GM03348 (cell line): ENCODE data around the gene RGCC.
A peak's percentile ranks its signal among the peaks of the same experiment; 100 is the strongest.
"Not testable (repeated sequence)": the region's sequence is repeated elsewhere in the genome, so short reads cannot be mapped to it uniquely, and the experiment has no call there.

Experiments used
- DNase-seq: peaks from one replicate; pipeline ENCODE4 v3.0.0; 2012; ENCODE audit warnings: low spot score

Gene RGCC

DNA sequence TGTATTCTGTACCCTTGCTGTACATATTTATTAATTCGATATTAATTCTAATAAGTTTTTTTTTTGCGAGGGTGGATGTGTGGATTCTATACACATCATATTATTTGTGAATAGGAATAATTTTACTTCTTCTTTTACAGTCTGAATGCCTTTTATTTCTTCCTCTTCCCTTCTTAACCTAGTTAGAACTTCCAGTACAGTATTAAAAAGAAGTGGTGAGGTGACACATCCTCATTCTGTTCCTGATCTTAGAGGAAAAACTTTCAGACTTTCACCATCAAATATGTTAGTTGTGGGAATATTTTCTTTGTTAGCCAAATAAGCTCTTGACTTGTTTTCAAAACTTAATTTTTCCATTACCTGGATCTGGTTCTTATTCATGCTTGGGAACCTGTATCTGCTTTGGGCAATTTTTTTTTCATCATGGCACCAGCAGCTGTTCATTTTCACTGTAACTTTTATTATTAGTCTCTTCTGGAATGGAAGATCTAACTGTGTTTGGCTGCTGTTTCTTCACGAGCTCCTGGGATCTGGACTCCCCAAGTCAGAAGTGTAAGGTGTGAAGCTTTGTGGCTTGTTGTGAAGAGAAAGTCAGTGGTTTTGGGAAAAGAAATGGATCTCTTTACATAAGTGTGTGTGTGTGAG lies 33.1 kb downstream of the RGCC start:
- DNase-seq: no peak

- DNase-seq: no peak
Observed at GRCh38 chr13:41491436-41491835, 34.1 kb downstream of the RGCC start.

- no peak for DNase-seq
Observed at GRCh38 chr13:41492432-41493260, 35.3 kb downstream of the RGCC start.

- no peak for DNase-seq
Observed at GRCh38 chr13:41494202-41494601, 36.9 kb downstream of the RGCC start.

GRCh38 chr13:41495044-41495443 lies 37.7 kb downstream of the RGCC start:
- no peak for DNase-seq

DNA sequence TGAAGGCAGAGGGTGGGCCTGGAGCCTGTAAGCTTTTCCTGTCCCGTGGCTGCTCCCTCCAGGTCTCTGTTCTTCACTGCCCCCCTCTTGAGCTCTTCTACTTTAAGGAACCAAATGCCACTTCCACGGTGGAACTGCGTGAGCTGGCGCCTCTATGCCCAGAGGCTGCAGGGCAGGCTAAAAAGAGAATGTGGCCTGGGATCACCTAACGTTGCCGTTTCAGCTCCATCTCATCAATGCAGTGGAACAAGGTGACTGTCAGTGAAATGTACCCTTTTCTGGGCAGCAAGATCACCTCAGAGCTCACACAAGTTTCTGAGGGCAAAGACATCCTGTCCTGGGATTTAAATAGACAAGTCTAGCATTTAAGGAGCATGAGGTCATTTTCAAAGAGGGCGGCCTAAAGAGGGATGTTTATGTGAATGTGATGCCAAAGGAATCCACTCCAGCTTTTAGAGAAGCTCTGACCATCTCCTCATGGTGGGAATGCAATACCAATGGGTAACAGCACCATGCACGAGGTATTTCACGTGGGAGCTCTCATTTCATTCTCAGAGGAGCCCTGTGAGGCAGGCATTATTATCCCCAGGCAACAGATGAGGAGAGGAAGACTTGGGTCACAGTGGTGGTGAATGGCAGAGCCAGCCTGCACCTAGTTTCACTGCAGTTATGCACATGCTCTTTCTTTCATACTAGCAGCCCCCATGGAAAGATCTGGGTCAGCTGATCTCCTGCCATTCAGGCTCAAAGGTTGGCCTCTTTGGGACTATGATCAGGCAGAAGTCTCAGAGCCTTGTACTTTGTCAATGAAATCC lies 39.3 kb downstream of the RGCC start:
- DNase-seq: peak; percentile 34

DNA sequence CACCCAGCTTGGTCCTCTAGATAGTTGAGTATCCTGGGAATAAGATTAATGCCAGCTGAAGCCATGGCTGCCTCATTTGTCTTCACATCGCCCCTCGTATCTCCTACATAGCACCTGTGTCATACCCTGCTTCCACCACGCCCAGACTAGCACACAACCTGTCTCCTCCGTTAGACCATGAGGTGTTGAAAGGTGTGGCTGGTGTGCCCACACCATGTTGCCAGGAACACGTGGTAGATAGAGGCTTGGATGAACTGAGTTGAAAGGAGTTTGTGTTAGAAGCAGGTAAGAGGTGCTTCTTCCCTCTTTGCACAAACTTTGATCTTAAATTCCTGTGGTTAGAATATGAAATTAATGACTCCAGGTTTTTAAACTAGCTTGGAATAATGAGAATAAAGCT lies 40.1 kb downstream of the RGCC start:
- no peak for DNase-seq

- DNase-seq: no peak
Observed at GRCh38 chr13:41499452-41499851, 42.1 kb downstream of the RGCC start.

DNA sequence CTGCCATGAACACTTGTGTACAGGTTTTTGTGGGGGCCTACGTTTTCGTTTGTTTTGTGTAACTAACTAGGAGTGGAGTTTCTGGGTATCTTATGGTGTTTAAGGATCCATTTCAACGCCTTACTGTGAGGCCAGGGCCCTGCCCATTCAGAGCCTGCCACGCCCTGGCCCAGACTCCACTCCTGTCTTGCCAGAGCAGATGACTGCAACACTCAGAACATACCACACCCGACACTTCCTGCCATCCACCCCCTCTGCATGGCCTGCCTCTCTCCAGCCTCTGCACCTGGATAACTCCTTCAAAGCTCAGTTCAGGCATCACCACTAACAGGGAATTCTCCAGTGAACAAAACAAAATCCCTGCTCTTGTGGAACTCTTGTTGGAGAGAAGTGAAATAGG lies 43.2 kb downstream of the RGCC start:
- peak; percentile 43 for DNase-seq

DNA sequence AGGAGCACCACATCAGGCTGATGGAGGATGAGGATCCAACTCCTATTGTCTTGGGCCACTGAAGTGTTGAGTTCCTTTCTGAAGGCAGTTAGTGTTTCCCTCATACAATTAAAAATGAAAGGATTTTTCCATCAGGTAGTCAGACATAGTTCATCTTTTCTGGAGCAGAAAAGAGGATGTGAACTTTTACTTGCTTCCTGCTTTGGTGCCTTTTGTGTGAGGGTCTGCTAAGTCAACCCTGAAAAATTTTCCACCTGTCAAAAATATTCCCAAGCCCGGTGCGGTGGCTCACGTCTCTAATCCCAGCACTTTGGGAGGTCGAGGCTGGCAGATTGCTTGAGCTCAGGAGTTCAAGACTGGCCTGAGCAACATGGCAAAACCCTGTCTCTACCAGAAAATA lies 43.9 kb downstream of the RGCC start:
- no peak for DNase-seq

- DNase-seq: no peak
Observed at GRCh38 chr13:41502031-41502430, 44.7 kb downstream of the RGCC start.

DNA sequence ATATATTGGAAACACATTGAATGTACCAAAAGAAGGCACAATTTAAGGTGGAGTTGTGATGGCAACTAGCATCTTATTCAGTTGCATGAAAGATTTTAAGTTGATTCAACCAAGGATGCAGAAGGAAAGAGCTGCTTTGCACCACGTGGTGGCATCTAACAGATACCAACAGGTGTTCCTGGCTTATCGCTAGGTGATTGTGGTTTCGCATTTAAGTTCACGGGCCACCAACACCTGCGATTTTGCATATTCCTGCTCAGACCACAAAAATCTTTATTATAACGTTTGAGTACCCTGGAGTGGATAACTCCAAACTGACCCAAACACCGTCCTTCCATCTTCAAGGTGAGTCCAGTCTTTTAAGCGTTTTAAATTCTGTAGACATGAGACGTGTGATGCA lies 45.3 kb downstream of the RGCC start:
- no peak for DNase-seq

DNA sequence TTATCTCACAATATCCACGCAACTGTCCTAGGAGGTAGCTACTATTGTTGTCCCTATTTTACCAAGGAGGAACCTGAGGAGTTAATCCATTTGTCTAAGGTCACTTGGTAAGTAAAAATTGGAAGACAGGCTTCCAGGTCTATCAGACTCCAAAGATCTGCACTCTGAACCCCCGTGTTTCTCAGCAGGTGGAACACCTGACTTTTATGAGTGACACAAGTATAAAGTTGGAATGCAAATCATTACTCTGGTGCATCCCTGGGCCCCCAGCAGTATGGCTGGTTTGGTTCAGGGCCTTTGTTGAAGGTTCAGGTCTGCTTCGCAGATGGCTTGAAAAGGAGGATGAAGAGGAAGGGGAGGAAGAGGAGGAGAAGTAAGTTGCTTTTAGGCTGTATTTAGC lies 46.0 kb downstream of the RGCC start:
- no peak for DNase-seq

DNA sequence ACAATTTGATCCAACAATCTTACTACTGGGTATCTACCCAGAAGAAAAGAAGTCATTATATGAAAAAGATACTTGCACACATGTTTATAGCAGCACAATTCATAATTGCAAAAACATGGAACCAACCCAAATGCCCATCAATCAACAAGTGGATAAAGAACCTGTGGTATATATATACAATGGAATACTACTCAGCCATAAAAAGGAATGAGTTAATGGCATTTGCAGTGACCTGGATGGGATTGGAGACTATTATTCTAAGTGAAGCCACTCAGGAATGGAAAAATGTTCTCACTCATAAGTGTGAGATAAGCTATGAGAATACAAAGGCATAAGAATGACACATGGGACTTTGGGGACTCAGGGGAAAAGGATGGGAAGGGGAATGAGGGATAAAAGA lies 47.3 kb downstream of the RGCC start:
- not testable (repeated sequence) for DNase-seq

GRCh38 chr13:41505209-41505835 lies 48.0 kb downstream of the RGCC start:
- DNase-seq: peak; percentile 83

DNA sequence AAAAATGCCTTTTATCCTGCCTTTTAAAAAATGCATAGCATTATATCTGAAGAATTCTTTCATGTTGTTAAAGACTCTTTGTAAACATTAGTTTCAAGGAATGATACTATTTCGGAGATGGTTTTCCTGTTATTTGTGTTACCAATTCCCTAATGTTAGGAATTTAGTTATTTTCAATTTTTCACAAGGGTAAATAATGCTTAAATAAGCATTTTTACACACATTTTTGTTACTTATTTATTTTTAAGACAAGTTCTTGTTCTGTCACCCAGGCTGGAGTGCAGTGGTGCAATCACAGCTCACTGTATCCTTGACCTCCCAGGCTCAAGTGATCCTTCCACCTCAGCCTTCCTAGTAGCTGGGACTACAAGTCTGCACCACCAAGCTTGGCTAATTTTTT lies 49.0 kb downstream of the RGCC start:
- DNase-seq: no peak

DNA sequence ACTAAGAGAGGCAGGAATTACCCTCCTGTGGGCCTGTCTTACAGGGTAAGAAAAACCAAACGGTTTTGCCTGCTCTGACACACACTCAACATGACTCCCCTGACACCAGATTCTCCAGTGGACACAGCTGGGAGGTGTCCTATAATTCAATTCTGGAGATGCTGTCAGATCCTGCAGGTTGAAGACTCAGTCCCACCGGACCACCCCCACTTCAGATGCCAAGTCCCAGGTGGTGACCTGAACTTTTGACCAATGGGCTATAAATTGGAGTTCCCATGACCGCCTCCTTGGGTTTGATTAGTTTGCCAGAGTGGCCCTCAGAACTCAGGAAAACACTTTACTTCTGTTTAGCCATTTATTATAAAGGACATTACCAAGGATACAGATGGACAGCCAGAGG lies 52.6 kb downstream of the RGCC start:
- DNase-seq: no peak

GRCh38 chr13:41511827-41512226 lies 54.5 kb downstream of the RGCC start:
- no peak for DNase-seq

- no peak for DNase-seq
Observed at GRCh38 chr13:41512441-41512840, 55.1 kb downstream of the RGCC start.

DNA sequence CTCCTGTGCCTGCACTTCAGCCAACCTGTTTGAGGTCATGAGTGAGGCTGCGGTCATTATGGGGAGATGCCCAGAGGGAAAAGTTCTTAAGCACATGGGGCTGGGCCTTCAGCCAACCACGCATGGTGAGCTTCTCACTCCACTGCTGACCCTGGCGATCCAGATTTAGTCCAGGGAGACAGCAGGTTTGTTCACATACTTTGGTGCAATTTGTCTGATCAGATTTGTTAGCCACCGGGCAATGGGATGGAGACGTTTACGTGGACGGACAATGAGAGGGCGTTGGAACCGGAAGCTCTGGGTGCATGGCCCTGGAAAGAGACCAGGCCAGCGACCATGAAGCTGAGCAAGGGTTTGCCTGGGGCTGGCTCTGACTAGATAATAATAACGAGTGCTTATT lies 56.2 kb downstream of the RGCC start:
- DNase-seq: no peak

- DNase-seq: no peak
Observed at GRCh38 chr13:41514853-41515395, 57.6 kb downstream of the RGCC start.

DNA sequence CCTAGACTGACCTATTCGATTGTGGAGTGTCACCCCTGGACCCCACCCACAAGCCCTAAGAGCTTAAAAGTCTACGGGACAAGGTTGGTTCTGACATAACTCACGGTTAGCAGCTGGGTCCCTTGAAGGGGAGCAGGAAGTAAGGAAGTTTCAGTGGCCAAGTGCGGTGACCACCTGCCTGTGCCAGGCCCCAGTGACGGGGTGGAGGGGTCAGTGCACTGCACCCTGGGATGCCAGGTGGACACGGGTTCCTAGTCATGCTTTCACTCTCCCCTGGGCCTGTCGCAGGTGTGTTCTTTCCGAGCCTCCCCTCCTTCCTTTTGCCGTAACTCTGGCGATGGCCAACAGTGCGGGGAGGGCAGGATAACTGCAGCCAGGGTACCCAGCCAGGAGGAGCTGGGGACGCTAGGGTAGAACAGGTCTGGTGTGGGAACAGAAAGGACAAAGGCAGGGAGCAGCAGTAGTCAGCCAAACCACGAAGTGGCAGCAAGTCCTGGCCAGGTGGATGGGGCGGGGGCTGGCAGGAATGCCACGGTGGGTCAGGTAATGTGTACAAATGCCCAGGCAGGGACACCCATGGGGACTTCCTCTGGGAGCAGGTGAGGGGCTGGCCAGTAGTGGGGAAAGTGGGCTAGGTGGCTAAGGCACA lies 58.3 kb downstream of the RGCC start:
- no peak for DNase-seq
